GM12801 (cell line): Measurements from ENCODE around the gene DLEC1.

Experiments
- TF ChIP-seq, protein P1 (sequence below): IDR thresholded peaks from one replicate; pipeline ENCODE4 v1.5.1; 2011; ENCODE audit warnings: control low read depth; ENCODE audit not compliant: insufficient read length; ENCODE audit errors: extremely low read depth

Gene DLEC1

DNA sequence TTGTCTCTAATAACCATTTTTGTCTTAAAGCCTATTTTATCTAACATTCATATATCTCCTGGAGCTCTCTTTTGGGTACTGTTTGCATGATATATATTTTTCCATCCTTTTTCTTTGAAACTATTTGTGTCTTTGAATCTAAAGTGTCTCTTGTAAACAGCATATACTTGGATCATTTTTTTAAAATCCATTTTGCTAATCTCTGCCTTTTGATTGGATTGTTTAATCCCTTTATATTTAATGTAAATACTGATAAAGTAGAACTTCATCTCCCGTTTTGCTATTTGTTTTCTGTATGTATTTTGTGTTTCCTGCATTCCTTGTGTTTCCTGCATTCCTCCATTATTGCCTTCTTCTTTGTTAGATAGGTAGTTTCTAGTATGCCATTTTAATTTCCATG, 66.5 kb downstream of the DLEC1 start:
- TF ChIP-seq, protein P1, sequence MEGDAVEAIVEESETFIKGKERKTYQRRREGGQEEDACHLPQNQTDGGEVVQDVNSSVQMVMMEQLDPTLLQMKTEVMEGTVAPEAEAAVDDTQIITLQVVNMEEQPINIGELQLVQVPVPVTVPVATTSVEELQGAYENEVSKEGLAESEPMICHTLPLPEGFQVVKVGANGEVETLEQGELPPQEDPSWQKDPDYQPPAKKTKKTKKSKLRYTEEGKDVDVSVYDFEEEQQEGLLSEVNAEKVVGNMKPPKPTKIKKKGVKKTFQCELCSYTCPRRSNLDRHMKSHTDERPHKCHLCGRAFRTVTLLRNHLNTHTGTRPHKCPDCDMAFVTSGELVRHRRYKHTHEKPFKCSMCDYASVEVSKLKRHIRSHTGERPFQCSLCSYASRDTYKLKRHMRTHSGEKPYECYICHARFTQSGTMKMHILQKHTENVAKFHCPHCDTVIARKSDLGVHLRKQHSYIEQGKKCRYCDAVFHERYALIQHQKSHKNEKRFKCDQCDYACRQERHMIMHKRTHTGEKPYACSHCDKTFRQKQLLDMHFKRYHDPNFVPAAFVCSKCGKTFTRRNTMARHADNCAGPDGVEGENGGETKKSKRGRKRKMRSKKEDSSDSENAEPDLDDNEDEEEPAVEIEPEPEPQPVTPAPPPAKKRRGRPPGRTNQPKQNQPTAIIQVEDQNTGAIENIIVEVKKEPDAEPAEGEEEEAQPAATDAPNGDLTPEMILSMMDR, result no peak

DNA sequence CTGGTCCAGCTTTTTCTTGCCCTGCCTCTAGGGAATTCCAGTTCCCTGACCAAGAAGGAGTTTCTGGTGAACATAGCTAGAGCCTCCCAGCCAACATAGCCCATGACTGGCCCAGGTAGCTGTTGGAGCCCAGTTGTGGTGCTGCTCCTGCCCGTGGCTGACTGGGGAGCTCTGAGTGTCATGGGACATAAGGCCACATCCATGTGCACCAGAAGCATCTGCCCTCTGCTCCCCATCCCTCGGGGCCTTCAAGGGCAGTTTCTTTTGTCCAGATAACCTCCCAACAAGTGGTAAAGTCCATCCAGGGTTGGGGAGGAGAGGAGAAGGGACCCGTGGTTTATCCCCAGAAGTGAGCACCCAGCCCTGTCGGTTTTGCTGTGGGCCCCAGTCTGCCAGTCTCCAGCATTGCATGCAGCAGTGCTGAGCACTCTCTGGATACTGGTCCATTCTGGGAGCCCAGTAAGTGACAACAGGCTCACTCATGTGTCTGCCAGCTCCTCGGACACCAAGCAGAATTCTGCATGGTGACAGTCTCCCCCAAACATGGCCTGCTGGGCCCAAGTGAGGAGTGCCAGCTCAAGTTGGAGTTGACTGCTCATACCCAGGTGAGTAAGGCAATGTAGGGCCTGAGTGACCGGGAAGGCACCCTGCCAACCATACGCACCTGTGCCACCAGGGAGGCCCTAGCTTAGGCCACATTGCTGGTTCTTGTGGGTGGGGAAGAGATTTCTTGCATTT, 69.1 kb downstream of the DLEC1 start:
- TF ChIP-seq, protein P1, result no peak

DNA sequence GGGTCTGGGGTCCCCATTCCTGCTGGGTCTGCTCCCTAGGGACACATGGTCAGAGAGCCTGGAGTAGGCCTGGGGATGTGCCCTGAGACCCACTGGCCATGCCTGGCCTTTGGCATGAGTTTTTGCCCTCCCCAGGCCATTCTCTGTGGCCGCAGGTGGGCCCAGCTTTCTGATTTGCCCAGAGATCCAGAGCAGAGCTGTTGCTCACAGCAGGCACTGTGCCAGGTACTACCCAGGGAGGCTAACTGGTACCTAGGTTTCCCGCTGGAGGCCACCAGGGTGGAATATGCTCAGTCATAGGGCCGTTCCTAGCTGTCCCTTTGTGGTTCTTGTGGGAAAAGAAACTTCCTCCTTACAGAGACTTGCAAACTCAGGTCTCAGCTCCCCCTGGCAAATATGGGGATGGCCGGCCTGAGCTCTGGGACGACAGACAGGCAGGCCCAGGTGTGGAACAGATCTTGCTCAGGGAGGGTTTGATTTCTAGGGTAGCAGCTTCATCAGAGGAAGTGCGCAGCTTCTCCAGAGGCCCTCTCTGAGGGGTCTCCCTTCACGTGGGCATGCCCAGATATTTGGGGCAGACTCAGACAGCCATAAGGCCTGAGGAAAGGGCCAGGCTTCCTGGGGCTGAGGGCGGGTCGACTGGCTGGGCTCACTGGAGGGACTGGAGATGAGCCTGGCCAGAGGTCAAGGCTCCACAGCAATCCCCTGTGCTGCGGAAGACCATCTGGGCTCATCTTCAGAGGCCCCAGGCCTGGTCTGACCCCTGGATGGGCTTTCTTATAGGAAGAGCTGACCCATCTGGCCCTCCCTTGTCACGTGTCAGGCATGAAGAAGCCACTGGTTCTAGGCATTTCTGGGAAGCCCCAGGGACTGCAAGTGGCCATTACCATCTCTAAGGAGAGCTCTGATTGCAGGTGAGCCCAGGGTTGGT, 69.9 kb downstream of the DLEC1 start:
- TF ChIP-seq, protein P1, result no peak

DNA sequence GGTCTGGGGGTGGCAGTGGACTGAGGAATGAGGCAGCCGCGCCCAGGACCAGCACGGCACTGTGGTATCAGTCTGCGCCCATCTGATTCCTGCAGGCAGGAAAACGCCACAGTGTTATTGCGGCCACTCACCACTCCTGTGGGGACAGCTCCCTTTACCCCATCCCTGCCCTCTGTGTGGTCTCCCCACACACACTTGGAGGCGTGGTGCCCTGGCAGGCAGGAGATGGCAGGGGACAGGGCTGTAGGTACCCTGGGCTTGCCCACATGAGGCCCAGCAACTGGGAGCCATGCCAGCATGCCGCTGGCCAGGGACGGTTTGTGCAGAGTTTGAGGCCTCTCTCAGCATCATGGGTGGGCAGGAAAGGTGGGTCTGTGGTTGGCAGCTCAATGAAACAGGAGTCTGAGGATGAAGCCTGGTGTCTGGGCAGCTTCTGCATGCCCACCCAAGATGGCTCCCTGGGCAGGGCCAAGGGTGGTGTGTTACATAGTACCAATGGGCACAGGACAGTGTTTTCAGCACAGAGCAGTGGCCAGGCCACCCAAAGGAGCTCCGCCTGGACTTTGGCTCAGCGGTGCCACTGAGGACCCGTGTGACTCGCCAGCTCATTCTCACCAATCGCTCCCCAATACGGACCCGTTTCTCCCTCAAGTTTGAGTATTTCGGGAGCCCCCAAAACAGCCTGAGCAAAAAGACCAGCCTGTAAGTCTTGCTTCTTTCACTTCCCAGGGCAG, 70.7 kb downstream of the DLEC1 start:
- TF ChIP-seq, protein P1, result no peak

DNA sequence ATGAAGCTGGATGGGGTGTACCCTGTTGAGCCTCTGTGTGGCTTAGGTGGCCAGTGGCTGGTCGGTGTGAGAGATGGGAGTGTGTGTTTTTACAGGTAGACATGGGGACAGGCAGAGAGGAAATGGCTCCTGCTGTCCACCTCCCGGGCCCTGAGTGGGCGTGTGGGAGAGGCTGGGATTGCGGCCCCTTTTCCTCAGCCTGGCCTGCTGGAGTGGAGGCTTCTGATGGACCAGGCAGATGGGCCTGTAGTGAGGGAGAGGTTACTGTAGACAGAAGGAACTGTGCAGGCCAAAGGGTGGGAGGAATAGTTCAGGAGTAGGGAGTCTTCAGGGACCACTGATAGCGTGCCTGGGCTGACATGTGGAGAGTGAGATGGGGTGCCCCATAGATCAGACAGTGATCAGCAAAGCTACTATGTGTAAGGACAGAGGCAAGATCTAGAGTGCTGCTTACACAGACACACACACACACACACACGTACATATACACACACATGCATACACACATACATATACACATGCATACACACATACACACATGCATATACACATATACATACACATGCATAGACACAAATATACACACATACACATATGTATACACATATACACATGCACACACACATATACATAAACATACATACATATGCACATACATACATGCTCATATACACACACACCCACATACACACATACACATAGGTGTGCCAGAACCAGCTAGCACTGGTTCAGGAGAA, 71.5 kb downstream of the DLEC1 start:
- TF ChIP-seq, protein P1, result no peak

DNA sequence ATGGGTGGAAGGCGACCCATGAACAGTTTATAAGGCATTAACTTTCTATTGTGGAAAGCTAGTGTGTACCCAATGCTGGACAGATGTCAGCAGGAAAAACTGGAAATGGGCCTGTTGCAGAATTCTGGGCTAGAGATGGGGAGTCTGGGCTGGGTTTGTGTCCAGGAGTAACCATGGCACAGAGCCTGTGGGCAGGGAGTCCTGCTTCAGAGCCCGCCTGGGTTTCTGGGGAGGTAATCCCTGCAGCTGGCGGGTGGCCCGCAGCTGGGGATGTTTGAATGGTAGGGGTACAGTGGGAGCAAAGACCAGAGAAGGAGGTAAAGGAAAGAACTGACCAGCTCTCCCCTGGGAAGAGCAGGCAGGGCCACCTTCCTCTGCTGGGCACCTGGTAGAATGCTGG, 72.2 kb downstream of the DLEC1 start:
- TF ChIP-seq, protein P1, result no peak
